NB4 (cell line): ENCODE data around the gene RGS8.

Source experiments
- DNase-seq: peaks from one replicate; pipeline ENCODE4 v3.0.0; 2010; ENCODE audit warnings: low read depth
- H3K4me3 ChIP-seq: one replicate; pipeline ENCODE4 v1.5.1; 2011; ENCODE audit warnings: mild to moderate bottlenecking, low read depth, low read length, moderate library complexity
- MYC ChIP-seq: IDR thresholded peaks from 2 replicates; pipeline ENCODE4 v1.6.1; 2011; ENCODE audit warnings: low read depth, low read length
- POLR2A ChIP-seq: IDR thresholded peaks from 2 replicates; pipeline ENCODE4 v1.6.1; 2011; ENCODE audit warnings: mild to moderate bottlenecking; ENCODE audit not compliant: insufficient read length; ENCODE audit errors: extremely low read depth
- TF ChIP-seq, protein P1 (sequence below): IDR thresholded peaks from 2 replicates; pipeline ENCODE4 v1.6.1; 2011; ENCODE audit warnings: low read depth, low read length
- TF ChIP-seq, protein P2 (sequence below): IDR thresholded peaks from one replicate; pipeline ENCODE4 v1.5.1; 2012; ENCODE audit warnings: low read depth, low read length

RGS8 gene

DNA sequence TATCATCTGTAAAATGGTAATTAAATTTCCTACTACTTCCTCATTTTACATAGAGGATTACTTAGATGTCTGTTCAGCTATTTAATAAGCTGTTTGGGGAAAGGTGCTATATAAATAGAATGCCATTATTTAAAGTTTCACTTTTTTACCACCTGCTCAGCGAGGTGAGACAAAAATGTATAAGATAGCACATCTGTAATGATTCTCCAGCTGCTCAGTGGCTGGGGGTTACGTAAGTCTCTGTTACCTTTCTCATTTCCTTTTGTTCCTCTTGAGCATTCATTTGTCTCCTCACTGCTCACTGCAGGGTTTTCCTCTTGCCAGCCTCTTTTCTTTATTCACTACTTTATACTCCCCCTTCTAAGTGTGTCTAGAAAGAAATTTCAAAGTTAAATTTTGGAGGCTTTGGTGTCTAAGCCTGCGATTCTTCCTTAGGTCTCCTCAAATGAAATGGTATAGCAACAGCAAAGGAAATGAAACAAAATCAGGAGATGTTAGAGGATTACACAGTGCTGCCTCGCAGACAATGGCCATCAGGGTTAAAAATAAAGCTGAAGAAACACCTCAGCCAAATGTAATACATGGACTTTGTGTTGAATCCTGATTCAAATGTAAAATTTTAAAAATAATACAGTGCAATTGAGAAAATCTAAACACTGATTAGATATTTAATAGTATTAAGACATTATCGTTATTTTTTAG lies 6.8 kb downstream of the RGS8 start:
- no peak overlapping the region for H3K4me3 ChIP-seq
- TF ChIP-seq, protein P1, sequence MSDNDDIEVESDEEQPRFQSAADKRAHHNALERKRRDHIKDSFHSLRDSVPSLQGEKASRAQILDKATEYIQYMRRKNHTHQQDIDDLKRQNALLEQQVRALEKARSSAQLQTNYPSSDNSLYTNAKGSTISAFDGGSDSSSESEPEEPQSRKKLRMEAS: no peak
- no peak for TF ChIP-seq MYC
- TF ChIP-seq POLR2A: no peak
- TF ChIP-seq, protein P2, sequence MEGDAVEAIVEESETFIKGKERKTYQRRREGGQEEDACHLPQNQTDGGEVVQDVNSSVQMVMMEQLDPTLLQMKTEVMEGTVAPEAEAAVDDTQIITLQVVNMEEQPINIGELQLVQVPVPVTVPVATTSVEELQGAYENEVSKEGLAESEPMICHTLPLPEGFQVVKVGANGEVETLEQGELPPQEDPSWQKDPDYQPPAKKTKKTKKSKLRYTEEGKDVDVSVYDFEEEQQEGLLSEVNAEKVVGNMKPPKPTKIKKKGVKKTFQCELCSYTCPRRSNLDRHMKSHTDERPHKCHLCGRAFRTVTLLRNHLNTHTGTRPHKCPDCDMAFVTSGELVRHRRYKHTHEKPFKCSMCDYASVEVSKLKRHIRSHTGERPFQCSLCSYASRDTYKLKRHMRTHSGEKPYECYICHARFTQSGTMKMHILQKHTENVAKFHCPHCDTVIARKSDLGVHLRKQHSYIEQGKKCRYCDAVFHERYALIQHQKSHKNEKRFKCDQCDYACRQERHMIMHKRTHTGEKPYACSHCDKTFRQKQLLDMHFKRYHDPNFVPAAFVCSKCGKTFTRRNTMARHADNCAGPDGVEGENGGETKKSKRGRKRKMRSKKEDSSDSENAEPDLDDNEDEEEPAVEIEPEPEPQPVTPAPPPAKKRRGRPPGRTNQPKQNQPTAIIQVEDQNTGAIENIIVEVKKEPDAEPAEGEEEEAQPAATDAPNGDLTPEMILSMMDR: no peak
- peak; percentile 14 for DNase-seq

DNA sequence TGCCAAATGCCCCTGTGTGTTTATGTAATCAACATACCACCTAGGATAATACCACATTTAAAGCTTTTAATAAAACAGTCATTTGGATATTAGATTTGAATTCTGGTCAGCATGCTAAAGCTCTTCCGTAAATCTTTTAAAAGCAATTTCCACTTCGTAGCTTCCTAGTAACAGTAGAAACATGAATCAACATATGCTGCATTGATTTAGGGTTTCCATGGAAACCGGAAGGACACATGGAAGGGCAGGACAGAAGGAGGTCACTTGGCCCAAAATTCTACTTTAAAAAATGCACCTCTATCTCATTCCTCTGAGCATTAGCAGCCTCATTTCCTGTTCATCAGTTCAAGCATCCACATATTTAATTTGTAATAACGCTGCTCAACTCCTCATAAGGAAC lies 8.1 kb downstream of the RGS8 start:
- no peak overlapping the region for H3K4me3 ChIP-seq
- no peak for TF ChIP-seq POLR2A
- TF ChIP-seq MYC: no peak
- TF ChIP-seq, protein P2: no peak
- TF ChIP-seq, protein P1: no peak
- DNase-seq: no peak

DNA sequence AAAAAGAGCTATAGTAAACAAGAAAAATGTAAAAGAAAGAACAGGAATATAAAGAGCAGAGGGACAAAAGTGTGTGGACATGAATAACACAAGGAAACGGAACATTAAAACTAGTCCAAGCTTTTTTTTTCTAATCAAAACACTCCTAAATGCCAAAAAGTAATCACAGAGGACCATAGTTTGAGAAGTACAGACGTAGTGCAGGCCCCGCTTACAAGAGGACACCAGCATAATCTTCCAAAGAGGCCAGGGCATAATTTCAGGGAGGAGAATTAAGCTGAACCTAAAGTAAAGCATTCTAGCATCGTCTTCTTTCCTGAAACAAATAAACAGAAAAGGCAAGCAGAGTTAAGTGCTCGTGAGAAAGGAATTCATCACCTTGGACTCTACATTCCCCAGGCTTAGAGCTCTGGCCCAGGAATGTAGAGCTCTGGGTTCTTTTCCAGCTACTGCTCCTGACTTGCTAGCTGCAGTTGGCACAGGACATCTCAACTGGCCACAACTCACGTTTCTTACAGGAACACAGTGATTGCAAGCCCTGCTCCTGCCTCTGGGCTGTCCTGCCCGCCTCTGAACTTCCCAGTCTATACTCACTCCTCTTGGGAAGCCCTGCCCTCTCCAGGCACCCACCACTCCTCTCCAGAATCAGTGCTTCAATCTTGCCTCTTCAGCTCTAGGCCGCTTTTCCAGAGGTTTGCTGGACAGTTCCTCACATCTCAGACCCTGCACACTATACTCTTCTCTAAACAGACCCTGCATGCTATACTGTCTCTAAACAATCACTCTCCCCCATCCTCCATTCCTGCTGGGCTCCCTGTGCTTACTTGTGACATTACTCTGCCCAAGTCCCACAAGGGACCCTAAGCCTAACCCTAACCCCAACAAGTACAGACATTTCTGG lies 9.8 kb downstream of the RGS8 start:
- TF ChIP-seq MYC: no peak
- no peak for TF ChIP-seq POLR2A
- no peak for DNase-seq
- no peak overlapping the region for H3K4me3 ChIP-seq

DNA sequence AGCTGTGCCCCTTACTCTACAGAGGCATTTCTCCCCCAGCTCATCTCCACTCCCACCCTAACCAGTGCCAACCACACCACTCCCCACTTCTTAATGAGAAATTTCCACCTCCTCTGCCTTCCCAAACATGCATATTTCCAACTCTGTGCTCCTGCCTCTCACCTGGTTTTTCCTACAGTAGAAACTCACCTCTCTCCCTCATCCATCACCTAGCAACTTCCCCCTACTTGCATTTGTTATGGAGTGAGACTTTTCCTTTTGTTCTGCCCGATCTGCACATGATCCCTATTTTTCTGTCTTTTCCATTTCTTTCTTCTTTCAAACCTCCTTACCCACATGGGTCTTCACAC lies 11.9 kb downstream of the RGS8 start:
- DNase-seq: no peak
- H3K4me3 ChIP-seq: no peak overlapping the region
- TF ChIP-seq, protein P1: no peak
- TF ChIP-seq POLR2A (no peak), MYC (no peak)
- TF ChIP-seq, protein P2: no peak

DNA sequence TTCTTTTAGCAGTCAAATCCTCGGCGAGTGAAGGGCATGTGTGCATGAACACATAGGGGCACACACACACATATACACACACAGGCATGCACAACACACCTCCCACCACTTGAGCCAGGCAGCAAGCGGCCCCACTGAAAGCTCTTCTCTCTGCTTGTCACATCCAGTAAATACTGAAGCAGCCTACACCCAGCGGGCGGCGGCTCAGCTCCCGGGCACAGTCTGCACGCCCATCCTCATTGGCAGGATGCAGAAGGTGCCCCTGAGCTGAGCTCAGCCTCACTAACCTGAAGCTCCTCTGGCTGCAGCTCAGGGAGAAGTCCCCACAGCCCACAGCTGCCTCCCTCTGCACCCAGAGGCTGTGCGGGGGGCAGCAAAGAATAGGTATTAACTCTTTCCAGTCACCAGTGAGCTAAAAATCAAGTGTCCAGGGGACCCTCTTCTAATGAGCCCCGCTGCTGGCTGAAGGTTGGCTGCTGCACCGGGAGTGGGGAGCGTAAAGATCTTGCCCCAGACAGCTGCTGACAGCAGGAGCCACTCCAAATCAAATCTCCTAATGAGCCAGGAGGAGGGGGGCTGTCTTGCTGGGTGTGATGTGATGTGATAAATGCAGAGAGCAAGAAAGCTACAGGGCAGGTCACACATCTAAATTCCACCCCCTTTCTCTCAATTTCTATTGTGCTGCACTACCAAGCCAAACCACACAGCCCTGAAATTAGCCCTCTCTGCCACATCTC lies 12.5 kb downstream of the RGS8 start:
- no peak for TF ChIP-seq POLR2A
- TF ChIP-seq, protein P2: no peak
- no peak for TF ChIP-seq MYC
- TF ChIP-seq, protein P1: no peak
- H3K4me3 ChIP-seq: no peak overlapping the region
- no peak for DNase-seq
